22Rv1 (cell line): ENCODE results near the gene GFOD1.

ENCODE experiments used
- ZFX ChIP-seq: fragments of 450-650 bp; IDR thresholded peaks from 2 replicates; pipeline ENCODE4 v1.6.1; 2017; ENCODE audit warnings: antibody characterized with exemption, borderline replicate concordance
- TF ChIP-seq, protein P1 (sequence below): fragments of 450-650 bp; IDR thresholded peaks from 2 replicates; pipeline ENCODE4 v1.5.1; 2017; ENCODE audit warnings: mild to moderate bottlenecking

DNA sequence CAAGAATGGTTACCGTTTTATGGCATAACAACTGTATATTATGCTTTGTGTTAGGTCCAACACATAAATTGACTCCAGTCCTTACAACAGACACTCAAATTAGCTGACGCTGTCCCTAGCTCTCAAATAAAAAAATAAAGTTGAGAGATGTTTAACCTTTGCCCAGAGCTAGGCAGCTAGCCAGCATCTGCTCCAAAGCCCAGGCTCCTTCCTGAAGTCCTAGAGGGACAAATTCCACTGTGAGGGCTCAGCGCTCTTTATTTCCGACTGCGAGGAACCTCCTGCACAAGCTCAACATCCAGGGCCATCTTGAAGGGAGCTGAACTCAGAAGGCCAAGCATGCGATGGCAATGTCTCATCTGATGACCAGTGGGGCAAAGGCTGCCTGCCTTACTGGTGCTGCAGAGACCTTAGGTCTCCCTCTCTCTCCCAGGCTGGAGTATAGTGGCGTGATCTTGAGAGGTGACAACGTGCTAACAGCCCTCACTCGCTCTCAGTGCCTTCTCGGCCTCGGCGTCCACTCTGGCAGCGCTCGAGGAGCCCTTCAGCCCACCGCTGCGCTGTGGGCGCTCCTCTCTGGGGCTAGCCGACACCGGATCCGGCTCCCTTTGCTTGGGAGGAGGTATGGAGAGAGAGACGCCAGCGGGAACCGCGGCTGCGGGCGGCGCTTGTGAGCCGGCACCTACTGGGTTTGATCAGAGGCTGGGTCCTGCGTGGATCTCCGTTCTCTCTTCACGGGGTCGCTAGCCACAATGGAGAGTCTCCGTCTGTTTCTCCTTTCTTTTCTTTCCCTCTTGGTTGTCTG lies 24.7 kb upstream of the GFOD1 start:
- TF ChIP-seq, protein P1, sequence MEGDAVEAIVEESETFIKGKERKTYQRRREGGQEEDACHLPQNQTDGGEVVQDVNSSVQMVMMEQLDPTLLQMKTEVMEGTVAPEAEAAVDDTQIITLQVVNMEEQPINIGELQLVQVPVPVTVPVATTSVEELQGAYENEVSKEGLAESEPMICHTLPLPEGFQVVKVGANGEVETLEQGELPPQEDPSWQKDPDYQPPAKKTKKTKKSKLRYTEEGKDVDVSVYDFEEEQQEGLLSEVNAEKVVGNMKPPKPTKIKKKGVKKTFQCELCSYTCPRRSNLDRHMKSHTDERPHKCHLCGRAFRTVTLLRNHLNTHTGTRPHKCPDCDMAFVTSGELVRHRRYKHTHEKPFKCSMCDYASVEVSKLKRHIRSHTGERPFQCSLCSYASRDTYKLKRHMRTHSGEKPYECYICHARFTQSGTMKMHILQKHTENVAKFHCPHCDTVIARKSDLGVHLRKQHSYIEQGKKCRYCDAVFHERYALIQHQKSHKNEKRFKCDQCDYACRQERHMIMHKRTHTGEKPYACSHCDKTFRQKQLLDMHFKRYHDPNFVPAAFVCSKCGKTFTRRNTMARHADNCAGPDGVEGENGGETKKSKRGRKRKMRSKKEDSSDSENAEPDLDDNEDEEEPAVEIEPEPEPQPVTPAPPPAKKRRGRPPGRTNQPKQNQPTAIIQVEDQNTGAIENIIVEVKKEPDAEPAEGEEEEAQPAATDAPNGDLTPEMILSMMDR: no peak
- TF ChIP-seq ZFX: no peak
